NCI-H2227 treated with DMSO at 0.1 percent for 48 hours (cell line): Measurements from ENCODE around the gene SLC49A3.

Source experiments
- DNase-seq: peaks from one replicate; lab custom pipeline; 2025; lab: John Stamatoyannopoulos, UW

SLC49A3 gene

GRCh38 chr4:632196-632790, 56.7 kb downstream of the SLC49A3 start:
- no peak for DNase-seq
